ENCODE results near the gene CPT1A. TPM values are rescaled to one million over a fixed set of nuclear protein-coding genes. Genes with fewer than 3 reads are reported as not detected.
A peak's percentile ranks its signal among the peaks of the same experiment; 100 is the strongest.

CPT1A gene
- total RNA-seq, 1 experiment from 2014 or later = 43.6 TPM

DNA sequence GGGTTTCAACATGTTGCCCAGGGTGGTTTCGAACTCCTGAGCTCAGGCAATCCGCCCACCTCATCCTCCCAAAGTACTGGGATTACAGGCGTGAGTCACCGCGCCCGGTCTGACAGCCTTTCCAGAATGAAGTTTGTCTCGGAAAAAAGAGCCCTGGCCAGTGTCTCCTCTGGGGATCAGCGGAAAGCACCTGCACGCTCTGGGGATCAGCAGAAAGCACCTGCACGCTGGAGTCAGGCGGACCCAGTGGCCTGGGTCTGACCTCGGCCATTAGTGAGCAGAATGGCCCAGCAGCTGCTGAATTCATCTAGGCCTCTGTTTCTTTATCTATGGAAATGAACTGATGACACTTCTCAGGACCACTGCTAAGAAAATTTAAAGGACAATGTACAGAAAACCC is 79.9 kb downstream of the CPT1A start:
- H3K9me3 ChIP-seq = no peaks in the 10 kb centered on the region
- no peak overlapping the region for H3K4me3 ChIP-seq
- no peaks in the 10 kb centered on the region for H3K27me3 ChIP-seq
- peaks cover 40% of the 10 kb centered on the region for H3K36me3 ChIP-seq
- no peak for DNase-seq

DNA sequence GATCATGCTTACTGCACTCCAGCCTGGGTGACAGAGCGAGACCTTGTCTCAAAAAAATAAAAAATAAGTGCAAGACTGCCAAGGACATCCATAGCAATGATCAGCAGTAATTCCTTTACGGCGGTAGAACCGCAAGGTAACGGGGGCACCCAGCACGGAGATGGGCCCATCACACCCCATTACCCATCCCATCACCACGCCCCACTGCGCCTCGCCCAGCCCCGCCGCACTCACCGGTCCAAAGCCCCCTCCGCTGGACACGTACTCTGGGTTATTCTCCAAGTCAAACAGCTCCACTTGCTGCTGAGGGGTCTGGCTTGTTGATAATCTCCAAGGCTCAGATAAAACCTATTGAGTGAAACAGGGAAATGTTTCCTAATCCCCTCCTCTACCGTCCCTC is 81.7 kb downstream of the CPT1A start:
- DNase-seq = no peak
- no peak overlapping the region for H3K4me3 ChIP-seq
- peaks cover 48% of the 10 kb centered on the region for H3K36me3 ChIP-seq
- no peaks in the 10 kb centered on the region for H3K27me3 ChIP-seq
- H3K9me3 ChIP-seq = no peaks in the 10 kb centered on the region

DNA sequence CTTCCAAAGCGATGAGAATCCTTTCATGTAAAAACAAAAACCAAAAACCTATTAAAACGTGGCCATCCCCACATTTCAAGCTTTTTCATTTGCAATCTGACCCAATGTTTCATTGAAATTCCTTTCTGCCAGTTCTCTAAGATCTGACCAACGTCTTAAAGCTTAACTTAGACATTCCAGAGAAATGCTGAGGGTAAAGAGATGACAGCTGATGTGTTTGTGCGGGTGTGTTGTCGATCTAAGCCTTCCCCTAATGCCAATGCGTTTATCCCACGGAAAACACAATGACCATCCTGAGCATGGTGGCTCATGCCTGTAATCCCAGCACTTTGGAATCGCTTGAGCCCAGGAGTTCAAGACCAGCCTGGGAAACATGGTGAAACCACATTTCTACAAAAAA is 84.0 kb downstream of the CPT1A start:
- Histone ChIP-seq H3K4me3 (no peak overlapping the region), H3K27me3 (no peaks in the 10 kb centered on the region), H3K9me3 (no peaks in the 10 kb centered on the region)

DNA sequence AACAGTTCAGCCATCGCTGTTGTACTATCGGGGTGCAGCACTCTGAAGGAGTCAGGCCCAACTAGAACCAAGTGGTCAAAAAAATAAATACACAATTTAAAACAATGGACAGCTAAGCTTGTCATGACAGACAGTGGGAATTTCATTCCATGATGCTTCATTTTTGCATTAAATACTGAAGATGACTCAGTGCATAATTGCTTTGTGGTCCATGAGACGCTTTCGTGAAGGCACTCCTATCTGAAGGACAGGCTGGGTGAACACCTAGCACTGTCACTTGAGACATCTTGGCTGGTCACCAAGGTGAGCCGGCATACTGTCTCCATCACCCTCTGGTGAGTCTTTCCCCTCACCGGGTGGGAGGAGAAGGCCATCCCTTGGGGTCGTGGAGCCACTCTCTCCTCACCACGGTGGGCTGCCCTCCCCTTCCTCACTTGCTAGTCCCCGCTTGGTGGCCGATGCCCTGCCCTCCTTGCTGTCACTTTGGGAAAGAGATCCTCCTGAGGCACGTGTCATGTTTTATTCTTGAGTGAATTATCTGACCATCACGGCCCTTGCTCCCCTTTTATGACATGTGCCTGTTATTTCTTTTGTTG is 85.4 kb downstream of the CPT1A start:
- Histone ChIP-seq H3K36me3 (peaks cover 43% of the 10 kb centered on the region), H3K4me3 (no peak overlapping the region), H3K27me3 (no peaks in the 10 kb centered on the region), H3K9me3 (no peaks in the 10 kb centered on the region)
- DNase-seq = no peak

More for the DNA sequence above, 84.0 kb downstream of the CPT1A start:
- peaks cover 55% of the 10 kb centered on the region for H3K36me3 ChIP-seq
- no peak for DNase-seq

DNA sequence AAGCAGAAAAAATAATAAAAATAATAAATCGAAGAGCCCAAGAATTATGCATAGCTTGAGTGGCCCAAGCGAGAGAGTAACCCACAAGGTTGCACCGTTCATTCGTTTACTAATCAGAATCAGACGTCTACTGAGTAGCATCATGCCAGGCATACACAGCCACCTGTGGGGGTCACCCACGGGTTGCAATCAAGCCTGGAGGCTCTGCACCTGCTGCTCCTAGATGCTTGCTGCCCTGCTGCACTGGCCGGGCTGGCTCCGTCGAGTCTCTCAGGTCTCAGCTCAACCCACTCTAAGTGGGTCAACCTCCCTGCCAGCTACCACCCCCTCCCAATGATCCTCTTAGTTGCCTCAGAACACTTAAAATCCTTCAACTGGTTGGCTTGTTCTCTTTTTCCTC is 88.4 kb downstream of the CPT1A start:
- Histone ChIP-seq H3K27me3 (no peaks in the 10 kb centered on the region), H3K36me3 (peaks cover 26% of the 10 kb centered on the region)

DNA sequence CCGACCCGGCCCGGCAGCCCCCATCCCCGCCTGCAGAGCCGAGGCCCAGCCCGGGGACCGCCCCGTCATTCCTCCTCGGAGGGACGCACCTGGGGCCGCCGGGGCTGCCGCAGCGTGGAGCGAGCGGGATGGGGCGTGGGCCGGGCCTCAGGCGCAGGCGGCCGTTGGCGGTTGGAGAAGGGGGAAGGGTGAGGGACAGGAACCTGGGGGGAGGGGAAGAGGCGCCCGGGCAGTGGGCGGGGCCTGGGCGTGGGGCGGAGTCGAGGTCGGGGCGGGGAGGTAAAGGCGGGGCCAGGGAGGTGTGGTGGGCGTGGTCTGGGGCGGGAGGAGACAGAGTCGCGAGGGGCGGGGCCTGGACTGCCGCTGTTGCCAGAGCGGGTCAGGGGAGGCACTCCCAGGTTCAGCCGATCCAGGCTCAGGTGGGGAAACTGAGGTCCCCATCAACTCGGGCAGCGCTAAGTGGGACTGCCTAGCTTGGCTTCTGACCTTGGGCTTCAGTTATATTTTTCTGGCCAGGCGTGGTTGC is 90.3 kb downstream of the CPT1A start, which contains the start of gene TESMIN:
TSS of gene TESMIN (minus strand) at position 190 of the 526 bp plus-strand sequence. CDS start 860 bp downstream, outside the sequence.
- peak; percentile 58 for DNase-seq
- H3K4me3 ChIP-seq = peak within 1 kb of the TSS; percentile 17; the same call in 1 of the 2 replicates
- peaks cover 13% of the 10 kb centered on the region for H3K36me3 ChIP-seq
- H3K27me3 ChIP-seq = no peaks in the 10 kb centered on the region
- H3K9me3 ChIP-seq = no peaks in the 10 kb centered on the region

More for the DNA sequence above, 88.4 kb downstream of the CPT1A start:
- Histone ChIP-seq H3K4me3 (no peak overlapping the region), H3K9me3 (no peaks in the 10 kb centered on the region)
- DNase-seq = no peak

DNA sequence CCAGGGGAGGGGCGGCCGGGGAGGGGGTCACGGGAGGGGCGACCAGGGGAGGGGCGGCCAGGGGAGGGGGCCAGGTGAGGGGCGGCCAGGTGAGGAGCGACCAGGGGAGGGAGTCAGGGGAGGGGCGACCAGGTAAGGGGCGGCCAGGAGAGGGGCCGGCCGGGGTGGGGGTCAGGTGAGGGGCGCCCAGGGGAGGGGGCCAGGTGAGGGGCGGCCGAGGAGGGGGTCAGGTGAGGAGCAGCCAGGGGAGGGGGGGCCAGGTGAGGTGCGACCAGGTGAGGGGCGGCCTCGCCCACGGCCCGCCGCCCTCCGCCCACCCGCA is 90.8 kb downstream of the CPT1A start:
- Histone ChIP-seq H3K9me3 (no peaks in the 10 kb centered on the region), H3K36me3 (peaks cover 10% of the 10 kb centered on the region), H3K27me3 (no peaks in the 10 kb centered on the region), H3K4me3 (no peak overlapping the region)
- no peak for DNase-seq

DNA sequence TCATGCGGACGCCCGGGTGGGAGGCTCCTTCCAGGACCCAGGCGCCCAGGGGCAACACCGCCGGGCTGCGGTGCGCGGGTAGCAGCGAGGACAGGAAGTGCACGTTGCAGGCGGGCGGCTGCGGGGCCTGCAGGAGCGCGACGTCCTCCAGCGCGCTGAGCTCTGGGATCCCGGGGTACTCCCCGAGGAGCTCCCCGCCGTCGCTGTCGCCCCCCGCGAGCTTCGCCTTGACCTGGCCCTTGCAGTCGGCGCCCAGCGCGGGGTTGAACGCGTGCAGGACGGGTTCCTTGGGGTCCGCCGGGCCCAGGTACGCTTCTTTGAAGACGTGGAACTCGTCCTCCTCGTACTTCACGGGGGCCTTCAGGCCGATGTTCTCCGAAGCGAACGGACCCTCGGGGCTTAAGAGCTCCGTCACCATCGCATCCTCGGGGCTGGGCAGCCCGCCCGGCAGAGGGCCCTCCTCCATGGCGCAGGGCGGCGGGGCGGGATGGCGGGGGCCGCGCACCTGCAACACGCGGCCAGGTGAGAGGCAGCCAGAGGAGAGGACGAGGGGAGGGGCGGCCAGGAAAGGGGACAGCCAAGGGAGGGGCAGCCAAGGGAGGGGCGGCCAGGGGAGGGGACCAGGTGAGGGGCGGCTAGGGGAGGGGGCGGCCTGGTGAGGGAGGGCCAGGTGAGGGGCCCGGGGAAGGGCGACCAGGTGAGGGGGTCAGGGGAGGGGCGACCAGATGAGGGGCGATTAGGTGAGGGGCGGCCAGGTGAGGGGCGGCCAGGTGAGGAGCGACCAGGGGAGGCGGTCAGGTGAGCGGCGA is 91.3 kb downstream of the CPT1A start:
- Histone ChIP-seq H3K36me3 (peaks cover 10% of the 10 kb centered on the region; the same call in 1 of the 2 replicates), H3K4me3 (no peak overlapping the region), H3K27me3 (no peaks in the 10 kb centered on the region), H3K9me3 (no peaks in the 10 kb centered on the region)
- DNase-seq = no peak

DNA sequence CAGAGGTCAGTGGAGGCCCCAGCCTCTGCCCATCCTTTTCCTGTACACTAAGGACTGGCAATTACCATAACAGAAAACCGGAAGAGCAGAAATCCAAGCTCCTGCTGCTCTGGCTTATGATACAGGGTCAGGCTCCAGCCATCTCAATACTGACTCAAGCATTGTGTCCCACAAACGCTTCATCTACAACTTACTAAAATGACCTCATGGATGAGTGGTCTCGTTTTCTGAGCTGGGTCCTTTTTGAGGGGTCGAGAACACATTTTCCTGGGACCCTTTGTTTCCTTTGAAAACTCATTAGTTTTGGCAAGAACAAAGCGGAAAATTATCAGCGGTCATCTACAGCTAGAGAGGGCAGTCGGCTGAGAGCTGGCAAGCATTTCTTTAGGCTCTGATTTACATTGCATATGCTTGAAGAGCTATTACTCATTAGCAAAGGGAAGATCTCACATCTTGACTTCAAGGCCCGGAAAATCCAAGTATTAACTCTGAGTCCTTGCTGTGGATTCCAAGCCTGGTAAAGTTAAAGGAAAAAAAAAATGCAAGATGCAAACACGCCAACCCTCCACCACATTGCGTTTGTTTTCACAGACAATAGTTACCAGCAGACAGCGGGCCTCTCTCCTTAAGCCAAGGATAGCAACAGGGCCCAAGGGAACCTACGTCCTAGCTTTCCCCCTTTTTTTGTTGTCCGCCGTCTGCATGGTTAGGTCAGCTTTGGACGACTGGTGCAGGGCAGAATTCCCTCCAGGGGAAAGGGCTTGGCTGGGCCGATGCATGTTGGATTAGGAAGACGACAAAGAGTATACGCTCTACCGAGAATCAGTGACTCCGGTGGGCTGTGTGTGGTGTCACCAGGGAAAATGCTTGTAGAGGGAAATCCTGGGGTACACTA is 92.2 kb downstream of the CPT1A start:
- H3K36me3 ChIP-seq = peaks cover 4% of the 10 kb centered on the region; the same call in 1 of the 2 replicates
- H3K4me3 ChIP-seq = no peak overlapping the region
- H3K27me3 ChIP-seq = no peaks in the 10 kb centered on the region
- H3K9me3 ChIP-seq = no peaks in the 10 kb centered on the region
- no peak for DNase-seq

DNA sequence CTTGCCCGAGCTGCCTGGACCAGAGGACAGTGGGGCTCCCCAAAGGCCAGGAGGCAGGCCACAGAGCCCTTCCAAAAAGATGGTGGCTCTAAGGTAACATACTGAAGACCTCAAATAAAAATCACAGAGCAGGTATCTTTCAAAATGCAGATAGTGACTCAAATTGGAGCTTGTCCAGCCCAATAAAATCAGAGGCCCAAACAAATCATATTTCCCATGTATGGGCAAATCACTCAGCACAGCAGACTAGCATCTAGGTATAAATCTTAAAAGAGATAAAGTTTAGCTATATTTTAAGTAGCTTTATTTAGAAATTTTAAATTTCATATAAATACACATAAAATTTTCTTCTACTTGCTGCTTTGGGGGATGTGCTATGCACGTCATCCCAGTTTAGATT is 93.7 kb downstream of the CPT1A start:
- Histone ChIP-seq H3K27me3 (no peaks in the 10 kb centered on the region), H3K9me3 (no peaks in the 10 kb centered on the region), H3K36me3 (no peaks in the 10 kb centered on the region), H3K4me3 (no peak overlapping the region)
- no peak for DNase-seq

DNA sequence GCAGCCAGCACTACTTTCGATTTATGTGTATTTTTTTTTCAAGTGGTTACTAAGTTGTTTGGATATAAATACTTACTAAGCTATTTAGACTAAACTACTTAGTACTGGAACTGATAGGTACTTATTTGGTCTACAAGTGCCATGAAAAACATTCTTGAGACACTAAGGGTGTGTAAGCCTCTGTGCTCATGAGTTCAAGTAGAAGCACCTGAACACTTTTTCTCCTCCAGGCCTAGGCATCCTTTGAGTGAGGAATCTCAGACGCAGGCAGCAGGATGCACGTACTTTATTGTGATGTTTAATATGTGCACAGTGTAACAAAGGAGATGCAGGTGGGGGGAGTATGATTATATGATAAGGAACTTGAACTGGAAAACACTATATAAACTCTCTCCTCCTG is 98.2 kb downstream of the CPT1A start:
- H3K27me3 ChIP-seq = no peaks in the 10 kb centered on the region
- no peaks in the 10 kb centered on the region for H3K36me3 ChIP-seq
- no peak overlapping the region for H3K4me3 ChIP-seq
- H3K9me3 ChIP-seq = no peaks in the 10 kb centered on the region
- DNase-seq = no peak

DNA sequence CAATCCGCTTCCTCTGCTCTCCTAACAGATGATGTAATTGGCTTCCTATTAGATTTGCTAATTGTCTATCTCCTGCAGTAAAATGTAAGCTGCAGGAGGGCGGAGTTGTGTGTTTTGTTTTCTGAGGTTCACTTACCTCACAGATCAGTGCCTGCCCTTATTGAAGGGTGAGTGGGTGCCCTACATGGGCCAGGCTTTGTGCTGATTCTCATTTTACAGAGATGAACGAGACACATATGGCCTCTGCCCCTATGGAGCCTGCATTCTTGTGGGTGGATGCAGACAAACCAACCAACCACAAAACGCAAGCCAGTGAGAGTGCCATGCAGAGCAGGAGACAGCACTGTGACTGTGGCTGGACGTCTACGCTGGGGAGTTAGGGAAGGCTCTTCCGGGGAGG is 100.3 kb downstream of the CPT1A start:
- Histone ChIP-seq H3K27me3 (no peaks in the 10 kb centered on the region), H3K4me3 (no peak overlapping the region), H3K9me3 (no peaks in the 10 kb centered on the region), H3K36me3 (no peaks in the 10 kb centered on the region)
- DNase-seq = no peak

DNA sequence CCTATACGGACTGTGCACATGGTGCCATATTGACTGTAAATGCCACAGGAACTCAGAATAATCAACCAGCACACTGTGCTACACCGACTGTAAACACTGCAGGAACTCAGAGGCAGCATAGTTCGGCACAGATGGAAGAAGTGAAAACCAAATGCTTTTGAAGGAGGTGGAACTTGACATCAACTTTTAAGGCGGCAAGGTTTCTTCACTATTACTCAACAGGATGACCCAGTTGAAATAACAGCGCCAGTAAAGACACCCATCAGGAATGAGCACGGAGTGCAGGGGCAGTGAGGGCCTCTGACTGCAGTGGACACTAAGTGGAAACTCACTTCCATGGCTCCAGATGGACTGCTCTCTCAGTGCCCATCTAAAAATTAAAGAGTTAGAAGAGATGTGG is 106.1 kb downstream of the CPT1A start:
- Histone ChIP-seq H3K27me3 (peaks cover 5% of the 10 kb centered on the region), H3K36me3 (no peaks in the 10 kb centered on the region), H3K9me3 (no peaks in the 10 kb centered on the region), H3K4me3 (no peak overlapping the region)
- DNase-seq = no peak

DNA sequence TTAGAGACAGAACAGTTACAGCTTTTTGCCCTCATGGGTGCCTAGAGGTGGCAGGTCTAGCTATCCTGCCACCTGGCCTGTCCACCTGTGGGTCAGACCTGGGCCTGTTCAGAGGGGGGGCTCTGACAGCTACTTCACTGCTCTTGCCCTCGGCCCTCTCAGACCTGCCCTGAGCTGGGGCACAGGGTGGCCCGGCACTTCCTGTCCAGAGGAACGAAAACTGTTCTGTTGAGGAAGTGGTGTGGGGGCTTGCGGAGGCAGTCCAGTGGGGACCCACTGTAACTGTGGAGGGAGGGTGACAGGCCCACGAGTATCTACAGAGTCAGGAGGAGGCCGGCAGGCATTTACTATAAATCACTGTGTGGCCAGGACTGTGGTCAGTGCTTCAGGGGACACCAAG is 106.6 kb downstream of the CPT1A start:
- no peaks in the 10 kb centered on the region for H3K36me3 ChIP-seq
- peaks cover 5% of the 10 kb centered on the region for H3K27me3 ChIP-seq
- no peak overlapping the region for H3K4me3 ChIP-seq
- no peaks in the 10 kb centered on the region for H3K9me3 ChIP-seq
- no peak for DNase-seq

DNA sequence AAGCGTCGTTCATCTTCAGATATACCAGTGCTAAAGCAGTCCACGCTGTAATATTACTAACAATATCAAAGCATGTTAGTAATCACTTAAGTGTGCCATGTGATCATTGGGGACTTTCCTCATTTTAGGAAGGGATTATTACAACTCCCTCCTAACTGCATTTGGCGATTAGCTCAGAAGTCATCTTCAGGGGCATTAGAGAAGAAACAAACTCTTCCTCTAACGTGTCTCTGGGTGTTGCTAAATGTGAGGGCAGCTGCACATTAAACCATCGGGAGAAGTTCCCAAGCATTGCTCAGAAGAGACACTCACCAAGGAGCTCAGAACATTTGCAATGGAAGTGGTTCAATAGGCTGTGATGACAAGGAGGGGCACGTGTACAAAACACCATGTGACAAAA is 107.6 kb downstream of the CPT1A start:
- no peak overlapping the region for H3K4me3 ChIP-seq
- no peak for DNase-seq
- peaks cover 5% of the 10 kb centered on the region for H3K27me3 ChIP-seq
- H3K9me3 ChIP-seq = no peaks in the 10 kb centered on the region
- no peaks in the 10 kb centered on the region for H3K36me3 ChIP-seq

DNA sequence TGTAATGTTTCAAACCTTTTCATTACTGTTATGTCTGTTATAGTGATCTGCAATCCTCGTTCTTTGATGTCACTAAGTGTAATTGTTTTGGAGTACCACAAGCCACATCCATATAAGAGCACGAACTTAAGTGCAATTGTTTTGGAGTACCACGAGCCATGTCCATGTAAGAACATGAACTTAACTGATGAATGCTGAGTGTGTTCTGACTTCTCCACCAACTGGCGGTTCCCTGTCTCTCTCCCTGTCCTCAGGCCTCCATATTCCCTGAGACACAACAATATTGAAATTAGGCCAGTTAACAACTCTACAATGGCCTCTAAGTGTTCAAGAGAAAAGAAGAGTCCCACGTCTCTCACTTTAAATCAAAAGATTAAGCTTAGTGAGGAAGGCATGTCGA is 113.9 kb downstream of the CPT1A start:
- Histone ChIP-seq H3K9me3 (no peaks in the 10 kb centered on the region), H3K27me3 (peaks cover 34% of the 10 kb centered on the region), H3K4me3 (no peak overlapping the region), H3K36me3 (no peaks in the 10 kb centered on the region)
- no peak for DNase-seq

DNA sequence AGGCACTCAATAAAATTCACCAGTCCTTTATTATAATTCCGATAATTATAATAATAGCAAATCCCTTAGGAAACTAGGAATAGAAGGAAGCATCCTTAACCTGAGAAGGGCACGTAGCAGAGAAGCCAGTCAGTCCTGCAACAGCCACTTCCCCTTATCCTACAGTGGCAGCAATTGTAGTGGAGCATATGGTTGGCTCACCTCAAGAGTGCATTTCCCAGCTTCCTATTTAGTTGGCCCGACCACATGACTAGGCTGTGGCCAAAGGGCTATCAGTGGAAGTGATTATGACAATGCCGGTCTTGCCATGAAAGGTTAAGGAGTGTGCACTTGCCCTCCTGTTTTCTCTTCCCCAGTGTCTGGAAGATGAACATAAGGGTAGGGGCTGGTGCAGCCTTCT is 117.4 kb downstream of the CPT1A start:
- no peak overlapping the region for H3K4me3 ChIP-seq
- no peak for DNase-seq
- peaks cover 40% of the 10 kb centered on the region for H3K27me3 ChIP-seq
- H3K9me3 ChIP-seq = peaks cover 10% of the 10 kb centered on the region; the same call in 1 of the 2 replicates
- no peaks in the 10 kb centered on the region for H3K36me3 ChIP-seq
